Chondrocyte (in vitro differentiated cells): ENCODE measurements around the gene NFIA. TPM values are rescaled to one million over a fixed set of nuclear protein-coding genes. Genes with fewer than 3 reads are reported as not detected.

ENCODE experiments used
- DNase-seq: peaks from one replicate; pipeline ENCODE4 v3.0.0; 2021; ENCODE audit warnings: mixed read lengths, low spot score
- H3K27ac Mint-ChIP-seq: one replicate; pipeline ENCODE4 v1.8.0; 2021; ENCODE audit warnings: mild to moderate bottlenecking, moderate library complexity, mixed read lengths; ENCODE audit not compliant: unreplicated experiment
- H3K27me3 Mint-ChIP-seq: 2 replicates; pipeline ENCODE4 v1.8.0; 2021; ENCODE audit warnings: low read depth, mixed read lengths
- H3K36me3 Mint-ChIP-seq: 2 replicates; pipeline ENCODE4 v1.8.0; 2021; ENCODE audit warnings: low read depth, mixed read lengths
- H3K4me1 Mint-ChIP-seq: 2 replicates; pipeline ENCODE4 v1.8.0; 2021; ENCODE audit warnings: low read depth, mild to moderate bottlenecking, mixed read lengths
- H3K4me3 Mint-ChIP-seq: one replicate; pipeline ENCODE4 v1.8.0; 2021; ENCODE audit warnings: mild to moderate bottlenecking, moderate library complexity, mixed read lengths; ENCODE audit not compliant: unreplicated experiment
- H3K9me3 Mint-ChIP-seq: 2 replicates; pipeline ENCODE4 v1.8.0; 2021; ENCODE audit warnings: low read depth, mixed read lengths
- total RNA-seq: library from RNA; stranded (reverse); gene quantifications from 3 replicates; pipeline ENCODE4 v1.2.1, GENCODE V29; 2021
- TF ChIP-seq, protein P1 (sequence below): fragments of 200-600 bp; sonication (generic); IDR thresholded peaks from 2 replicates; pipeline ENCODE4 v1.5.0; 2021; ENCODE audit warnings: antibody characterized with exemption, mild to moderate bottlenecking, moderate library complexity

Gene NFIA
- total RNA-seq, 1 donor from 2014 or later, result 43.0 TPM

DNA sequence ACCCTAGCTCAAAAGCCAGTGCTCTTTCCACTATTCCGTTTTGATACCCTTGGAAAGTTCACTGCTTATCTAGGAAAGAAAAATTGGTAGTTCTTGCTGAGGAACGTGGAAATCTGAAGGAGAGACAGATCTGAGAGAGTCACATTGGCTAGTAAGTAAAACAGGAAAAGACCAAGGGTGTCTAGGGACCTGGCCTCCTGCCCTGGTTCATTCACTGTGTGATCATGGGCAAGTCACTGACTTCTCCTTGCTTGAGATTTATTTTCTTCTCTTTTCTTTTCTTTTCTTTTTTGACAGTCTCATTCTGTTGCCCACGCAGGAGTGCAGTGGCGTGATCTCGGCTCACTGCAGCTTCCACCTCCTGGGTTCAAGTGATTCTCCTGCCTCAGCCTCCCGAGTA is 90.8 kb downstream of the NFIA start:
- Mint-ChIP-seq H3K9me3 (no peaks in the 10 kb centered on the region), H3K36me3 (no peaks in the 10 kb centered on the region), H3K27ac (peak overlapping the region; percentile 82), H3K27me3 (no peaks in the 10 kb centered on the region), H3K4me1 (peaks cover 67% of the 10 kb centered on the region), H3K4me3 (peak overlapping the region; percentile 32)
- no peak for DNase-seq
- TF ChIP-seq, protein P1, sequence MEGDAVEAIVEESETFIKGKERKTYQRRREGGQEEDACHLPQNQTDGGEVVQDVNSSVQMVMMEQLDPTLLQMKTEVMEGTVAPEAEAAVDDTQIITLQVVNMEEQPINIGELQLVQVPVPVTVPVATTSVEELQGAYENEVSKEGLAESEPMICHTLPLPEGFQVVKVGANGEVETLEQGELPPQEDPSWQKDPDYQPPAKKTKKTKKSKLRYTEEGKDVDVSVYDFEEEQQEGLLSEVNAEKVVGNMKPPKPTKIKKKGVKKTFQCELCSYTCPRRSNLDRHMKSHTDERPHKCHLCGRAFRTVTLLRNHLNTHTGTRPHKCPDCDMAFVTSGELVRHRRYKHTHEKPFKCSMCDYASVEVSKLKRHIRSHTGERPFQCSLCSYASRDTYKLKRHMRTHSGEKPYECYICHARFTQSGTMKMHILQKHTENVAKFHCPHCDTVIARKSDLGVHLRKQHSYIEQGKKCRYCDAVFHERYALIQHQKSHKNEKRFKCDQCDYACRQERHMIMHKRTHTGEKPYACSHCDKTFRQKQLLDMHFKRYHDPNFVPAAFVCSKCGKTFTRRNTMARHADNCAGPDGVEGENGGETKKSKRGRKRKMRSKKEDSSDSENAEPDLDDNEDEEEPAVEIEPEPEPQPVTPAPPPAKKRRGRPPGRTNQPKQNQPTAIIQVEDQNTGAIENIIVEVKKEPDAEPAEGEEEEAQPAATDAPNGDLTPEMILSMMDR, result no peak

DNA sequence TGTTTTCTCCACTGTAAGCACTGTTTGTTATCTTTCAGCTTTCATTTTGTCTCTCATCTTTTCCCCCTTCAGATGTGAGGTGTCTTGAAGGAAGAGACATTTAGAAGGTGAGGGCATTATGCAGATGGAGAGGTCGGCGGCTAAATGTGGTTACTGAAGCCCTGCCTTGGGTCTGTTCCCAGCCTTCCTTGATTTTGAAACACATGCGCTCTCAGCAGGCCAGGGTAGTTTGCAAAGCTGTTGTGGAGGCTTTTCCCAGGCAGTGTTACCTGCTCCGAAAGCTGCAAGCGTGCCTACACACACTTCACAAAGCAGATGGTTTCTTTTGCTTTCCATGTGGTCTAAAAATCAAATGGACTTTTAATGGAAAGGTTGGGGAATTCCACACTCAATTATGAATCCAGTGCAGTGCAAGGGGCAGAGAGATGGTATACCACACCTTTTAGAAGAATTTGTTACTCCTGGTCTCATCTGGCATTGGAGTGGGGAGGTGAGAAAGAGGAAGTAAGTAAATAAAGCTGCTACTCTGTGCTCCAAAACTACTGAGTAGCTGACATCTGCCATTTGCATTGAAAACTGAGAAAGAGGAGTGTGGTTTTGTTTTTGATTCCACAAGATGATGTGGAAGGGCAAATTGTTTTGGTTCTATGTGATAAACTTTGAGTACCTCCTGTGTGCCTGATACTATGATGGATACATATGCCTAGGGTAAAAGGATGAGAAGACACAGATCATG is 91.9 kb downstream of the NFIA start:
- Mint-ChIP-seq H3K36me3 (no peaks in the 10 kb centered on the region), H3K9me3 (no peaks in the 10 kb centered on the region), H3K27ac (no peak overlapping the region), H3K4me1 (peaks cover 66% of the 10 kb centered on the region), H3K4me3 (no peak overlapping the region), H3K27me3 (no peaks in the 10 kb centered on the region)
- TF ChIP-seq, protein P1, result no peak
- no peak for DNase-seq

DNA sequence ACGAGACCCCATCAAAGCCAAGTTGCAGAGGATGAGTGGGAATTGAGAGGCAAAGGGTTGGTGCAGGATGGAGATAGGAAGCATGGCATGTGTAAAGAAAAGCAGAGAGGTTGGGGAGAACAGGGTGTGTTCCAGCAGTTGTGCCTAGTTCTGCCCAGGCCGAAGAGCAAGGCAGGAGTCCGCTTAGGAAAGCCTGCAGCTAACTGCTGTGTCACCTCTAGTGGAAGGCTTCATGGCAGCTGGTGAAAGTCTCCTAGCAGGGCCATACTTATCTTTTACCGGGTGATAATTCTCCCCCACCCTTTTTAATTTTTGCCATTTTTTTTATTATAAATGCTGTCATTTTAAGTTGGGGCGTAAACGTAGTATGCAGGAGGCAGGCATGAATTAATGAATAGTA is 93.6 kb downstream of the NFIA start:
- no peaks in the 10 kb centered on the region for H3K27me3 Mint-ChIP-seq
- H3K9me3 Mint-ChIP-seq, result no peaks in the 10 kb centered on the region
- TF ChIP-seq, protein P1, result no peak
- H3K27ac Mint-ChIP-seq, result no peak overlapping the region
- no peak for DNase-seq
- no peak overlapping the region for H3K4me3 Mint-ChIP-seq
- peaks cover 55% of the 10 kb centered on the region for H3K4me1 Mint-ChIP-seq
- H3K36me3 Mint-ChIP-seq, result no peaks in the 10 kb centered on the region

DNA sequence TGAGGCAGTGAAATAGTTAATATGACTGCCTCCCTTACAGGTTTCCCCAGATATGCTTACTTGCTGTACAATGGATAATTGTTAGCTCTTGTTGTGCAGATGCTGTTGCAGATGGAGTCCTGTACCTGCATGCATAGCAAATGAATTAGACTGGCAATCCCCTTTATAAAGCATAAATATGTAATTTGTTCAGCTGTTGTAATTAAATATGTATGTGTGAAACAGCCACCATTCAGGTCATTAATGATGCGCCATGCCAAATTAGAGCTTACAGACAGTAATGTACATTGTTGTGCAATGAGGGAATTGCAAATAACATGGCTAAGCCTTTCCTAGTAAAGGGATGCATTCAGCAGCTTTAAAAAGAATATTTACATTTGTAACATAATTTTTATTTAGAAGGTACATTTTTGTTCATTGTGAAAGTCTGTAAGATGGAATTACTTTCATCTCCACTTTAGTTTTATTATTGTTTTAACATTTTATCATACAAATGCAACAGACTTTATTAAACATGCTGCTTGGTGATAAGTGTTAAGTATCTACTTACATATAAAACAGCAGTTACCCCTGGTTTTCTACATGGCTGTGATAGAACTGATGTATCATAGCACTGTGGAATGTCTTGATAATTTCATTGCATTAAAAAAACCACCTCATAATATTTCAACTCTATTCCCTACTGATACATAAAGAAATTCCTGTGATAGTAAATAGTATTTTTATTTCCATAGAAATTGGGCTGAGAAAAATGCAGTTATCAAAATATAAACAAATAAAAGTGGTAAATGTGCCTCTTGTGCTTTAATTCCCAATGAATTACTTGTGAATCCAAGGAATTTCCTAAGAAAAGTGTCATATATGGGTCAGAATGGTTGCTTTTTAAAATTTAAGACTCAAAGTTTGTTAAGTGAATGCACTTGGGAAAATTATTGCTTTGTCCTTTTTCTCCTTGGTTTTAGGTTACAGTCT is 99.0 kb downstream of the NFIA start:
- peak overlapping the region; percentile 85 for H3K27ac Mint-ChIP-seq
- H3K9me3 Mint-ChIP-seq, result no peaks in the 10 kb centered on the region
- TF ChIP-seq, protein P1, result no peak
- no peaks in the 10 kb centered on the region for H3K27me3 Mint-ChIP-seq
- no peaks in the 10 kb centered on the region for H3K36me3 Mint-ChIP-seq
- H3K4me1 Mint-ChIP-seq, result peaks cover 70% of the 10 kb centered on the region
- H3K4me3 Mint-ChIP-seq, result no peak overlapping the region
- no peak for DNase-seq

DNA sequence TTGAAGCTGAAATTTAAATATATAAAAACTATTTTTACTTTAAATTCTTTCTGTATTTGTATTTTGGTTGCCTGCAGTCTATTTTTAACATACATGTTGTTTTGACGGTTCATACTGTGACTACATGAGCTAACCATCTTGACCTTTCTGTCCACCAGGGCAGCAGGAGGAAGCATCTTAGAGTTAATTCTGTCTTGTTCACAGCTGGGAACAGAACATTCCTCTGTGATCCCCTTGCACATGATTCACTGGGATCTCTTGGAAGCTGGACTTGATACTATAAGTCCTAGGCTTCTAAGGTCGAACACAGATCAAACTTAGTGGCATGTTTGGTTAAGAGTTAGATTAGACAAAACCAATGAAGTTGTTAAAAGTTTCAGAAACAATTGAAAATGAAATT is 99.7 kb downstream of the NFIA start:
- H3K4me3 Mint-ChIP-seq, result no peak overlapping the region
- TF ChIP-seq, protein P1, result no peak
- H3K36me3 Mint-ChIP-seq, result no peaks in the 10 kb centered on the region
- no peak for DNase-seq
- H3K4me1 Mint-ChIP-seq, result peaks cover 74% of the 10 kb centered on the region
- H3K27me3 Mint-ChIP-seq, result no peaks in the 10 kb centered on the region
- peak overlapping the region; percentile 85 for H3K27ac Mint-ChIP-seq
- no peaks in the 10 kb centered on the region for H3K9me3 Mint-ChIP-seq
